HL-60 (cell line): ENCODE measurements around the gene PATE3.

Source experiments
- DNase-seq, 2 experiments: peaks; one replicate each; pipeline ENCODE4 v3.0.0-alpha.2; 2010 to 2020; ENCODE audit warnings: low read depth in 1 of 2, low spot score in 1 of 2
- H3K27ac ChIP-seq: fragments of 250-450 bp; sonication (Bioruptor Pico); replicated peaks from 2 replicates; pipeline ENCODE4 v1.5.1; 2020; ENCODE audit warnings: mild to moderate bottlenecking, moderate library complexity
- H3K27me3 ChIP-seq: fragments of 250-450 bp; sonication (Bioruptor Pico); 2 replicates; pipeline ENCODE4 v1.5.1; 2021; ENCODE audit warnings: mild to moderate bottlenecking, moderate library complexity; ENCODE audit not compliant: insufficient read depth, poor library complexity, severe bottlenecking
- H3K4me3 ChIP-seq: replicated peaks from 2 replicates; pipeline ENCODE4 v1.5.1; 2011; ENCODE audit warnings: mild to moderate bottlenecking, control low read depth, low read length; ENCODE audit not compliant: insufficient read depth
- CTCF ChIP-seq: IDR thresholded peaks from one replicate; pipeline ENCODE4 v1.5.1; 2011; ENCODE audit warnings: low read length, control low read depth, inconsistent platforms; ENCODE audit not compliant: insufficient read depth
- GABPA ChIP-seq: IDR thresholded peaks from 2 replicates; pipeline ENCODE4 v1.6.1; 2012; ENCODE audit warnings: low read depth
- POLR2AphosphoS5 ChIP-seq: IDR thresholded peaks from 2 replicates; pipeline ENCODE4 v1.6.1; 2012; ENCODE audit warnings: low read depth
- REST ChIP-seq: IDR thresholded peaks from 2 replicates; pipeline ENCODE4 v1.6.1; 2012; ENCODE audit warnings: low read depth; ENCODE audit not compliant: insufficient replicate concordance
- SPI1 ChIP-seq: IDR thresholded peaks from 2 replicates; pipeline ENCODE4 v1.6.1; 2012; ENCODE audit warnings: low read depth, mild to moderate bottlenecking, borderline replicate concordance
- long read RNA-seq: library from polyadenylated mRNA; unstranded; transcript quantifications from one replicate; pipeline ENCODE4 v2.0.0, GENCODE V29; 2020

The PATE3 gene
- long read RNA-seq, result 0 reads

GRCh38 chr11:125787827-125788226, at the start of gene PATE3:
PATE3 (plus strand) TSS chr11:125788127; CDS start chr11:125788152, 25 bp downstream.
- no peak for DNase-seq
- TF ChIP-seq REST, result no peak
- TF ChIP-seq GABPA, result no peak
- no peak for TF ChIP-seq POLR2AphosphoS5
- no peak for TF ChIP-seq SPI1
- TF ChIP-seq CTCF, result no peak
- no peaks in the 10 kb centered on the region for H3K27me3 ChIP-seq
- H3K4me3 ChIP-seq, result no peak within 1 kb of the TSS
- no peak within 1 kb of the TSS for H3K27ac ChIP-seq

- peaks cover 14% of the 10 kb centered on the region for H3K27me3 ChIP-seq
Measured at GRCh38 chr11:125740617-125741016, 47.3 kb upstream of the PATE3 start.

GRCh38 chr11:125743681-125744080, 44.2 kb upstream of the PATE3 start:
- TF ChIP-seq GABPA (no peak), CTCF (no peak), REST (no peak), POLR2AphosphoS5 (no peak), SPI1 (no peak)
- peaks cover 12% of the 10 kb centered on the region for H3K27me3 ChIP-seq
- H3K4me3 ChIP-seq, result no peak overlapping the region
- no peak for DNase-seq
- H3K27ac ChIP-seq, result no peak overlapping the region

More at GRCh38 chr11:125740617-125741016, 47.3 kb upstream of the PATE3 start:
- H3K4me3 ChIP-seq, result no peak overlapping the region
- TF ChIP-seq GABPA, result no peak
- no peak for TF ChIP-seq CTCF
- TF ChIP-seq REST, result no peak
- no peak for TF ChIP-seq SPI1
- no peak for TF ChIP-seq POLR2AphosphoS5
- no peak for DNase-seq
- no peak overlapping the region for H3K27ac ChIP-seq
